ENCODE data around the gene MRAS.
"Not testable (repeated sequence)": the region's sequence is repeated elsewhere in the genome, so short reads cannot be mapped to it uniquely, and the experiment has no call there.

The MRAS gene

GRCh38 chr3:138426211-138426610, 77.8 kb downstream of the MRAS start:
- DNase-seq, result peak; percentile 34 to 35

GRCh38 chr3:138426754-138427153, 78.4 kb downstream of the MRAS start:
- DNase-seq, result not testable (repeated sequence)

- DNase-seq, result no peak
Measured at GRCh38 chr3:138429665-138430064, 81.3 kb downstream of the MRAS start.

- DNase-seq, result no peak
Measured at GRCh38 chr3:138432576-138433240, 84.3 kb downstream of the MRAS start.

GRCh38 chr3:138433892-138434275, 85.5 kb downstream of the MRAS start:
- DNase-seq, result no peak

- DNase-seq, result peak; percentile 64 to 68
Measured at GRCh38 chr3:138434276-138434874, 86.0 kb downstream of the MRAS start, which contains the start of gene ESYT3. ESYT3 (plus strand) TSS chr3:138434616; CDS start chr3:138434799, 183 bp downstream.

- no peak for DNase-seq
Measured at GRCh38 chr3:138434875-138435772, 86.7 kb downstream of the MRAS start.

- DNase-seq, result no peak
Measured at GRCh38 chr3:138435840-138436239, 87.5 kb downstream of the MRAS start.

- DNase-seq, result no peak
Measured at GRCh38 chr3:138437281-138437680, 88.9 kb downstream of the MRAS start.

GRCh38 chr3:138438896-138439295, 90.5 kb downstream of the MRAS start:
- DNase-seq, result no peak

- DNase-seq, result no peak
Measured at GRCh38 chr3:138439646-138440045, 91.3 kb downstream of the MRAS start.

GRCh38 chr3:138440121-138440521, 91.7 kb downstream of the MRAS start:
- peak; percentile 32 to 46 for DNase-seq

GRCh38 chr3:138440596-138440995, 92.2 kb downstream of the MRAS start:
- no peak for DNase-seq

GRCh38 chr3:138441256-138441655, 92.9 kb downstream of the MRAS start:
- DNase-seq, result no peak

GRCh38 chr3:138441742-138442141, 93.4 kb downstream of the MRAS start:
- DNase-seq, result no peak

GRCh38 chr3:138442433-138442832, 94.1 kb downstream of the MRAS start:
- DNase-seq, result no peak

GRCh38 chr3:138443091-138443490, 94.7 kb downstream of the MRAS start:
- no peak for DNase-seq

GRCh38 chr3:138443521-138444503, 95.4 kb downstream of the MRAS start:
- no peak for DNase-seq

GRCh38 chr3:138445236-138445635, 96.9 kb downstream of the MRAS start:
- DNase-seq, result no peak

GRCh38 chr3:138445654-138446053, 97.3 kb downstream of the MRAS start:
- DNase-seq, result no peak

GRCh38 chr3:138448631-138449030, 100.3 kb downstream of the MRAS start:
- DNase-seq, result no peak

- DNase-seq, result no peak
Measured at GRCh38 chr3:138449490-138449889, 101.1 kb downstream of the MRAS start.

Measured in Kasumi-1 (cell line).